Measurements from ENCODE around the gene ELMO1.
A peak's percentile ranks its signal among the peaks of the same experiment; 100 is the strongest.

The ELMO1 gene

GRCh38 chr7:37209195-37209594, 239.5 kb downstream of the ELMO1 start:
- CTCF ChIA-PET: interaction anchor here (0.7 to 1.4 kb wide), 3 partner anchors 10 to 293 kb away, joined by 4 to 5 read pairs (median 4); no protein-coding TSS in a partner anchor
- DNase-seq (ENCODE audit: extremely low spot score): no peak
- TF ChIP-seq LEF1 (IDR thresholded peaks at IDR 0.05; ENCODE audit: borderline replicate concordance): no peak
- TF ChIP-seq FOXK2 (IDR thresholded peaks at IDR 0.05): no peak
- TF ChIP-seq ELF4 (IDR thresholded peaks at IDR 0.05): no peak
- TF ChIP-seq FOXA1 (IDR thresholded peaks at IDR 0.05): no peak
- no peak for TF ChIP-seq SUZ12 (IDR thresholded peaks at IDR 0.05)
- POLR2A ChIA-PET: no interaction called here

DNA sequence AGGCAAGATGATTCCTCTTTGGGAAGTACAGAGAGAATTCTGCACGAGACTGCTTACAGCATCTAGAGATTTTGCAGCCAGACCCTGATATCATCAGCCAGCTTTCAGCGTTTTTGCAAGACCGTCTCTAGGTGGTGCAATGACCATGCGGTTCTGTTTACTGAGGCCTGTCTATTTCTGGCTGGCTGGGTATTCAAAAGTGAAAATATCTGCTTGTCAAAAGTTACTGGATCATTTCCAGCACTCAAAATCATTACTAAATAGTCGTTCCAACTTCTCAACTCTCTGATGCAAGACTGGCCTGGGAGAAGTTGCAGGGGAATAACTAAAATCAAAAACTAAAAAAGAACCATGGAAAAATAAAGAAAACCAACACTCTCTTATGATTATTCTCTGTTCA, 240.1 kb downstream of the ELMO1 start:
- ChIA-PET POLR2A (no interaction called here), CTCF (interaction anchor here (0.7 to 1.4 kb wide), 2 partner anchors 10 to 294 kb away, joined by 4 to 5 read pairs; no protein-coding TSS in a partner anchor)
- no peak for DNase-seq (ENCODE audit: extremely low spot score)
- TF ChIP-seq SUZ12 (IDR thresholded peaks at IDR 0.05) (no peak), LEF1 (IDR thresholded peaks at IDR 0.05; ENCODE audit: borderline replicate concordance) (no peak), NFRKB (IDR thresholded peaks at IDR 0.05) (no peak), ARNT (IDR thresholded peaks at IDR 0.05) (no peak), PKNOX1 (IDR thresholded peaks at IDR 0.05) (no peak), ELF4 (IDR thresholded peaks at IDR 0.05) (no peak), ZNF384 (IDR thresholded peaks at IDR 0.05) (no peak), CTBP1 (IDR thresholded peaks at IDR 0.05; ENCODE audit: borderline replicate concordance) (no peak), BHLHE40 (IDR thresholded peaks at IDR 0.05; ENCODE audit: borderline replicate concordance) (no peak), SP1 (IDR thresholded peaks at IDR 0.05) (no peak), FOXA1 (IDR thresholded peaks at IDR 0.05) (no peak), L3MBTL2 (conservative IDR thresholded peaks at IDR 0.05) (no peak), HDGF (IDR thresholded peaks at IDR 0.05; ENCODE audit: borderline replicate concordance) (no peak), TARDBP (IDR thresholded peaks at IDR 0.05) (no peak), FOXM1 (IDR thresholded peaks at IDR 0.05; ENCODE audit: borderline replicate concordance) (no peak), FOXK2 (IDR thresholded peaks at IDR 0.05) (no peak)

- CTCF ChIA-PET: no interaction called here
- DNase-seq (ENCODE audit: extremely low spot score): no peak
- TF ChIP-seq BHLHE40 (IDR thresholded peaks at IDR 0.05; ENCODE audit: borderline replicate concordance) (no peak), ZNF384 (IDR thresholded peaks at IDR 0.05) (no peak), CTBP1 (IDR thresholded peaks at IDR 0.05; ENCODE audit: borderline replicate concordance) (no peak), FOXK2 (IDR thresholded peaks at IDR 0.05) (no peak), TARDBP (IDR thresholded peaks at IDR 0.05) (no peak), FOXA1 (IDR thresholded peaks at IDR 0.05) (no peak), HDGF (IDR thresholded peaks at IDR 0.05; ENCODE audit: borderline replicate concordance) (no peak)
- POLR2A ChIA-PET: no interaction called here
These were observed 242.5 kb downstream of the ELMO1 start for GRCh38 chr7:37206192-37206591.

- TF ChIP-seq ZNF384 (IDR thresholded peaks at IDR 0.05) (no peak), FOXM1 (IDR thresholded peaks at IDR 0.05; ENCODE audit: borderline replicate concordance) (no peak), HDGF (IDR thresholded peaks at IDR 0.05; ENCODE audit: borderline replicate concordance) (no peak), SP1 (IDR thresholded peaks at IDR 0.05) (no peak)
- CTCF ChIA-PET: no interaction called here
- POLR2A ChIA-PET: no interaction called here
- DNase-seq (ENCODE audit: extremely low spot score): no peak
These were observed 243.2 kb downstream of the ELMO1 start for GRCh38 chr7:37205451-37205850.

DNA sequence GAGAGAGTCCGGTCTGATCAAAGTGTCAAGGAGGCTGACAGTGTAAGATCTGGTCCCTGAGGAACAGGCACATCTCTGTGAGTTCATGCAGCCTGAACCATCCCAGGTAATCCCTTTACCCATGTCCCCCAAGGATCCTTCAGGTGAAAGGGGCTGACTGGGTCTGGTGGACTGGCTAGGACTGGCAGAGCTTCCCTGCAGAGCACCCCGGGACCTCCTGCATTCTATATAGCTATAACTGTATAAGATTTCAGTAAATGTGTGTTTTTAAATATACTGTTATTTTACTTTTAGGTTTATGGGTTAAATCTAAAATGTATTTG, 246.8 kb downstream of the ELMO1 start:
- CTCF ChIA-PET: interaction anchor here (1.0 to 2.0 kb wide), 3 partner anchors 235 to 697 kb away, joined by 3 to 4 read pairs (median 4); no protein-coding TSS in a partner anchor
- TF ChIP-seq ARNT (IDR thresholded peaks at IDR 0.05): no peak
- TF ChIP-seq SUZ12 (IDR thresholded peaks at IDR 0.05): no peak
- TF ChIP-seq L3MBTL2 (conservative IDR thresholded peaks at IDR 0.05): no peak
- TF ChIP-seq FOXA1 (IDR thresholded peaks at IDR 0.05): no peak
- TF ChIP-seq SP1 (IDR thresholded peaks at IDR 0.05): no peak
- POLR2A ChIA-PET: no interaction called here
- DNase-seq (ENCODE audit: extremely low spot score): no peak

DNA sequence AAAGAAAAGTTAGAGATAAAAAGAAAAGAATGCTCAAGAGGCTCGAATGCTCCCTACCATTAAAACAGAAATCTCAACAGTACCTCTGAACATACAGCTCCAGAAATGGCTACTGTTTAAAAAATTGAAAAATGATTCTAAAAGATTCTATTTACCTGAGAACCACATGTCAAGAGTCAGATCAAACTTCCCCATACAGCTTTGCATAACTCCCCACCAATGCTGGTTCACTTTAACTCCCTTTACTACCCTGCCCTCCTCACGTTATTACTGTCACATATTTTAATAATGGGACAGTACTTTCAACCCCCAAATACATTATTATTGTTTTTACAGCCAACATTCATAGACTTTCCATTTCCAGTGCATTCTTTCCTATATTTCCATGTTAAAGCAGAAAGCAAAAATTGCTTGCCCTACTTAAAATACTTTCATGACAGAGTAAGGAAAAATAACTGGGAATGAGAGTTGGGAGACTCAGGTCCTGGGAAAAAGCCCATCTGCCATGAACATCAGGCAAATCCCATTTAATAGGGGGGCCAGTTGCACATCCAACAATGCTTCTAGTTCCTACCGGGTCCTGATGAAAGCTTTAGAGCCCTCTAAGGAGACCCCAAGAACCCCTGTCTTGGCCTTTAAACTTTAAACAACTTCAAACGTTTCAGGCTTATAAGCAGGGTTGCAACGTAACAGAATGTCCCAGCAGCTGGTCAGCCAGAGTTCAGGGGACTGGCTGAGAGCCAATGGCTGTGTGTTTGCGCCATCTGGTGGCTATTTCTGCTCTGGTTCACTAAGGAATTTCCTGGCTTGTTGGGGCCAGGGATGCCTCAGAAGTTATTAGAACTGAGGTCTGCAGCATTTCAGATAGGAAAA, 247.4 kb downstream of the ELMO1 start:
- ChIA-PET CTCF (interaction anchor here (0.6 to 2.0 kb wide), 7 partner anchors 12 to 697 kb away, joined by 3 to 7 read pairs (median 4); no protein-coding TSS in a partner anchor), POLR2A (no interaction called here)
- TF ChIP-seq TARDBP (IDR thresholded peaks at IDR 0.05): no peak
- TF ChIP-seq CTBP1 (IDR thresholded peaks at IDR 0.05; ENCODE audit: borderline replicate concordance): no peak
- no peak for TF ChIP-seq LEF1 (IDR thresholded peaks at IDR 0.05; ENCODE audit: borderline replicate concordance)
- no peak for TF ChIP-seq BHLHE40 (IDR thresholded peaks at IDR 0.05; ENCODE audit: borderline replicate concordance)
- TF ChIP-seq ARNT (IDR thresholded peaks at IDR 0.05): no peak
- no peak for TF ChIP-seq SP1 (IDR thresholded peaks at IDR 0.05)
- no peak for TF ChIP-seq NFRKB (IDR thresholded peaks at IDR 0.05)
- TF ChIP-seq FOXA1 (IDR thresholded peaks at IDR 0.05): no peak
- no peak for TF ChIP-seq SUZ12 (IDR thresholded peaks at IDR 0.05)
- no peak for TF ChIP-seq FOXK2 (IDR thresholded peaks at IDR 0.05)
- TF ChIP-seq L3MBTL2 (conservative IDR thresholded peaks at IDR 0.05): no peak
- no peak for TF ChIP-seq ZNF384 (IDR thresholded peaks at IDR 0.05)
- no peak for TF ChIP-seq ELF4 (IDR thresholded peaks at IDR 0.05)
- TF ChIP-seq FOXM1 (IDR thresholded peaks at IDR 0.05; ENCODE audit: borderline replicate concordance): no peak
- peak; percentile 77 for DNase-seq (ENCODE audit: extremely low spot score)

- peak; percentile 72 for DNase-seq (ENCODE audit: extremely low spot score)
- ChIA-PET POLR2A (no interaction called here), CTCF (interaction anchor here (0.5 to 1.4 kb wide), 23 partner anchors 10 to 738 kb away, joined by 3 to 8 read pairs (median 3); no protein-coding TSS in a partner anchor)
- no peak for TF ChIP-seq CTBP1 (IDR thresholded peaks at IDR 0.05; ENCODE audit: borderline replicate concordance)
- no peak for TF ChIP-seq L3MBTL2 (conservative IDR thresholded peaks at IDR 0.05)
- TF ChIP-seq FOXA1 (IDR thresholded peaks at IDR 0.05): no peak
- TF ChIP-seq FOXM1 (IDR thresholded peaks at IDR 0.05; ENCODE audit: borderline replicate concordance): no peak
These were observed 249.7 kb downstream of the ELMO1 start for GRCh38 chr7:37198906-37199485.
